Measurements from ENCODE around the gene SLC16A3. TPM values are rescaled to one million over a fixed set of nuclear protein-coding genes. Genes with fewer than 3 reads are reported as not detected.

The SLC16A3 gene
- total RNA-seq, 1 donor: 222 TPM

DNA sequence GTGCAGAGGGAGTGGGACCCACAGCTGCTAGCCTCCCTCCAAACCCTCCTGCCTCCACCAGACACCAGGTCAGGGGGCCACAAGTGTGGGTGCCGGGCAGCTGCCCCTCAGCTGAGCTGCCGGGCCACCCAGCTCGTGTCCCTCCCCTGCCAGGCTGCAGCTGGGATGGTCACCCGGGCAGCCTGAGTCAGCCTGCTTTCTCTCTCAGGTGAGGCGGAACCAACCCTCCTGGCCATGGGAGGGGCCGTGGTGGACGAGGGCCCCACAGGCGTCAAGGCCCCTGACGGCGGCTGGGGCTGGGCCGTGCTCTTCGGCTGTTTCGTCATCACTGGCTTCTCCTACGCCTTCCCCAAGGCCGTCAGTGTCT lies 6.9 kb downstream of the SLC16A3 start:
- H3K4me3 ChIP-seq (ENCODE audit: insufficient read depth, low read length): no peak overlapping the region
- no peak for DNase-seq (ENCODE audit: insufficient read length, low spot score, missing footprints)
- TF ChIP-seq, protein P1, sequence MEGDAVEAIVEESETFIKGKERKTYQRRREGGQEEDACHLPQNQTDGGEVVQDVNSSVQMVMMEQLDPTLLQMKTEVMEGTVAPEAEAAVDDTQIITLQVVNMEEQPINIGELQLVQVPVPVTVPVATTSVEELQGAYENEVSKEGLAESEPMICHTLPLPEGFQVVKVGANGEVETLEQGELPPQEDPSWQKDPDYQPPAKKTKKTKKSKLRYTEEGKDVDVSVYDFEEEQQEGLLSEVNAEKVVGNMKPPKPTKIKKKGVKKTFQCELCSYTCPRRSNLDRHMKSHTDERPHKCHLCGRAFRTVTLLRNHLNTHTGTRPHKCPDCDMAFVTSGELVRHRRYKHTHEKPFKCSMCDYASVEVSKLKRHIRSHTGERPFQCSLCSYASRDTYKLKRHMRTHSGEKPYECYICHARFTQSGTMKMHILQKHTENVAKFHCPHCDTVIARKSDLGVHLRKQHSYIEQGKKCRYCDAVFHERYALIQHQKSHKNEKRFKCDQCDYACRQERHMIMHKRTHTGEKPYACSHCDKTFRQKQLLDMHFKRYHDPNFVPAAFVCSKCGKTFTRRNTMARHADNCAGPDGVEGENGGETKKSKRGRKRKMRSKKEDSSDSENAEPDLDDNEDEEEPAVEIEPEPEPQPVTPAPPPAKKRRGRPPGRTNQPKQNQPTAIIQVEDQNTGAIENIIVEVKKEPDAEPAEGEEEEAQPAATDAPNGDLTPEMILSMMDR (IDR thresholded peaks at IDR 0.05; ENCODE audit: extremely low read depth, low read depth, low read length): no peak
- peaks cover 16% of the 10 kb centered on the region for H3K4me1 ChIP-seq (ENCODE audit: insufficient read depth, low read length)
- H3K27ac ChIP-seq (ENCODE audit: low read depth, low read length): no peak overlapping the region
- H3K79me2 ChIP-seq (ENCODE audit: insufficient read depth, low read length): peaks cover 96% of the 10 kb centered on the region
- H3K9me3 ChIP-seq (ENCODE audit: low read depth, low read length): no peaks in the 10 kb centered on the region
- peaks cover 92% of the 10 kb centered on the region for H4K20me1 ChIP-seq (ENCODE audit: insufficient read depth, low read length)
- no peaks in the 10 kb centered on the region for H3K27me3 ChIP-seq (ENCODE audit: insufficient read depth, low read length)
- no peak overlapping the region for H3K4me2 ChIP-seq (ENCODE audit: insufficient read depth, low read length)
- H3K36me3 ChIP-seq (ENCODE audit: insufficient read depth, low read length): peaks cover 50% of the 10 kb centered on the region
- H2AFZ ChIP-seq (ENCODE audit: low read length): no peak overlapping the region

DNA sequence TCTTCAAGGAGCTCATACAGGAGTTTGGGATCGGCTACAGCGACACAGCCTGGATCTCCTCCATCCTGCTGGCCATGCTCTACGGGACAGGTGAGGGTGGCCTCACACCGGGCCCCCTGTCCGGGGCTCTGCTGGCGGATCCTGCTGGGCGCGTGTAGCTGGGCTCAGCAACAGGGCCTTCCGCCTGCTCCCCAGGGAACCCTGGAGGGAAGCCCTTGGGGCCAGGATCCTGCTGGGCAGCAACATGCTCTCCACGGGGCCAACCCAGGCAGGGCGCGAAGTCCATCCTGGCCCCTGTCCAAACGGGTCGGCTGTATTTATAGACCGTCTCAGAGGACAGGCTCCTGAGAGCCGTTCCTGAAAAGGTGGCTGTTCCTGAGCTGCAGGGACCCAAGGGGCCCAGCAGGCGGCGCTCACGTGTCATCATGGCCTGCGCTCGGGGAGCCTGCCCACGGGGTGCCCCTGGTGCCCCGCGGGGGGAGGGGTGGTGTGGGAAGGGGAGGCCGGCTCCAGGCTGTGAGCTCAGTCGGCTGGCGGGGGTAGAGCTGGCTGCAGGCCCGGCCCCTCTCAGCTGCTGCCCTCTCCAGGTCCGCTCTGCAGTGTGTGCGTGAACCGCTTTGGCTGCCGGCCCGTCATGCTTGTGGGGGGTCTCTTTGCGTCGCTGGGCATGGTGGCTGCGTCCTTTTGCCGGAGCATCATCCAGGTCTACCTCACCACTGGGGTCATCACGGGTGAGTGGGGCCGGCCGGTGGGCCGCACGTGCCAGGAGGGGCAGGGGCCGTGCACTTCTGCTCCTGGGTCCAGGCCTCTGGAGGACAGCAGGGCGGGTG lies 7.5 kb downstream of the SLC16A3 start:
- H3K27ac ChIP-seq (ENCODE audit: low read depth, low read length): no peak overlapping the region
- DNase-seq (ENCODE audit: insufficient read length, low spot score, missing footprints): peak; percentile 98

DNA sequence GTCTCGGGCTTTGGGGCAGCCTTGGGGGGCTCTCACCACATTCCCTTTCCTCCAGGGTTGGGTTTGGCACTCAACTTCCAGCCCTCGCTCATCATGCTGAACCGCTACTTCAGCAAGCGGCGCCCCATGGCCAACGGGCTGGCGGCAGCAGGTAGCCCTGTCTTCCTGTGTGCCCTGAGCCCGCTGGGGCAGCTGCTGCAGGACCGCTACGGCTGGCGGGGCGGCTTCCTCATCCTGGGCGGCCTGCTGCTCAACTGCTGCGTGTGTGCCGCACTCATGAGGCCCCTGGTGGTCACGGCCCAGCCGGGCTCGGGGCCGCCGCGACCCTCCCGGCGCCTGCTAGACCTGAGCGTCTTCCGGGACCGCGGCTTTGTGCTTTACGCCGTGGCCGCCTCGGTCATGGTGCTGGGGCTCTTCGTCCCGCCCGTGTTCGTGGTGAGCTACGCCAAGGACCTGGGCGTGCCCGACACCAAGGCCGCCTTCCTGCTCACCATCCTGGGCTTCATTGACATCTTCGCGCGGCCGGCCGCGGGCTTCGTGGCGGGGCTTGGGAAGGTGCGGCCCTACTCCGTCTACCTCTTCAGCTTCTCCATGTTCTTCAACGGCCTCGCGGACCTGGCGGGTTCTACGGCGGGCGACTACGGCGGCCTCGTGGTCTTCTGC lies 8.4 kb downstream of the SLC16A3 start:
- no peak overlapping the region for H2AFZ ChIP-seq (ENCODE audit: low read length)
- no peak overlapping the region for H3K27ac ChIP-seq (ENCODE audit: low read depth, low read length)
- H3K4me1 ChIP-seq (ENCODE audit: insufficient read depth, low read length): peaks cover 29% of the 10 kb centered on the region
- no peak overlapping the region for H3K4me2 ChIP-seq (ENCODE audit: insufficient read depth, low read length)
- no peaks in the 10 kb centered on the region for H3K9me3 ChIP-seq (ENCODE audit: low read depth, low read length)
- no peak overlapping the region for H3K4me3 ChIP-seq (ENCODE audit: insufficient read depth, low read length)
- no peaks in the 10 kb centered on the region for H3K27me3 ChIP-seq (ENCODE audit: insufficient read depth, low read length)
- H4K20me1 ChIP-seq (ENCODE audit: insufficient read depth, low read length): peaks cover 94% of the 10 kb centered on the region
- H3K36me3 ChIP-seq (ENCODE audit: insufficient read depth, low read length): peaks cover 54% of the 10 kb centered on the region
- TF ChIP-seq, protein P1 (IDR thresholded peaks at IDR 0.05; ENCODE audit: extremely low read depth, low read depth, low read length): no peak
- H3K79me2 ChIP-seq (ENCODE audit: insufficient read depth, low read length): peaks cover 86% of the 10 kb centered on the region
- DNase-seq (ENCODE audit: insufficient read length, low spot score, missing footprints): peak; percentile 78

More for the DNA sequence above, 7.5 kb downstream of the SLC16A3 start:
- Histone ChIP-seq H3K27me3 (ENCODE audit: insufficient read depth, low read length) (no peaks in the 10 kb centered on the region), H3K36me3 (ENCODE audit: insufficient read depth, low read length) (peaks cover 52% of the 10 kb centered on the region), H3K4me3 (ENCODE audit: insufficient read depth, low read length) (no peak overlapping the region), H3K4me1 (ENCODE audit: insufficient read depth, low read length) (peaks cover 22% of the 10 kb centered on the region), H3K4me2 (ENCODE audit: insufficient read depth, low read length) (no peak overlapping the region), H4K20me1 (ENCODE audit: insufficient read depth, low read length) (peaks cover 95% of the 10 kb centered on the region), H2AFZ (ENCODE audit: low read length) (no peak overlapping the region), H3K79me2 (ENCODE audit: insufficient read depth, low read length) (peaks cover 95% of the 10 kb centered on the region), H3K9me3 (ENCODE audit: low read depth, low read length) (no peaks in the 10 kb centered on the region)
- TF ChIP-seq, protein P1 (IDR thresholded peaks at IDR 0.05; ENCODE audit: extremely low read depth, low read depth, low read length): peak; percentile 69

Measured in osteoblast (primary cell).